GM19238 (cell line): ENCODE results near the gene NBPF1.
"Not testable (repeated sequence)": the region's sequence is repeated elsewhere in the genome, so short reads cannot be mapped to it uniquely, and the experiment has no call there.

Source experiments
- DNase-seq: peaks from one replicate; pipeline ENCODE4 v3.0.0; 2011; ENCODE audit warnings: low spot score; ENCODE audit not compliant: insufficient read length

Gene NBPF1

DNA sequence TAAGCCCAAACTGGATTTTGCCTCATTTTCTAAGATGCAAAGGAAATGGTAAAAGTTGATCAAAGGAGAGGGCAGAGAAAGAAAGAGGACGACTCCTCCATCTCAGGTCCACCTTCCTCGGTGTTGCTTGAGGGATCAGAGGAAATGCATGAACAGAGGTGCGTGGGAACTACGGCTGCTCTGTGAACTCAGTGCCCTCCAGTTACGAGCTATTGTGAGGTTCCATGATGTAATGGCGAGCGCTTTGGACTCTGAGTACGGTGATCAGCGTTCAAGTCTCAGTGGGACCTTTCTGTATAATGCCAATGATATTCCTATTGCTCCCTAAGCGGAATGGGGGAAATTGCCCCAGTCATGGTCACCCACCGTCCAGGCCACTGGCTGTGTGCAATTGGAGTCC lies 60.1 kb downstream of the NBPF1 start:
- DNase-seq, result not testable (repeated sequence)

- DNase-seq, result not testable (repeated sequence)
Observed at GRCh38 chr1:16550212-16550918, 63.0 kb downstream of the NBPF1 start.

- DNase-seq, result not testable (repeated sequence)
Observed at GRCh38 chr1:16549545-16549944, 63.8 kb downstream of the NBPF1 start.

DNA sequence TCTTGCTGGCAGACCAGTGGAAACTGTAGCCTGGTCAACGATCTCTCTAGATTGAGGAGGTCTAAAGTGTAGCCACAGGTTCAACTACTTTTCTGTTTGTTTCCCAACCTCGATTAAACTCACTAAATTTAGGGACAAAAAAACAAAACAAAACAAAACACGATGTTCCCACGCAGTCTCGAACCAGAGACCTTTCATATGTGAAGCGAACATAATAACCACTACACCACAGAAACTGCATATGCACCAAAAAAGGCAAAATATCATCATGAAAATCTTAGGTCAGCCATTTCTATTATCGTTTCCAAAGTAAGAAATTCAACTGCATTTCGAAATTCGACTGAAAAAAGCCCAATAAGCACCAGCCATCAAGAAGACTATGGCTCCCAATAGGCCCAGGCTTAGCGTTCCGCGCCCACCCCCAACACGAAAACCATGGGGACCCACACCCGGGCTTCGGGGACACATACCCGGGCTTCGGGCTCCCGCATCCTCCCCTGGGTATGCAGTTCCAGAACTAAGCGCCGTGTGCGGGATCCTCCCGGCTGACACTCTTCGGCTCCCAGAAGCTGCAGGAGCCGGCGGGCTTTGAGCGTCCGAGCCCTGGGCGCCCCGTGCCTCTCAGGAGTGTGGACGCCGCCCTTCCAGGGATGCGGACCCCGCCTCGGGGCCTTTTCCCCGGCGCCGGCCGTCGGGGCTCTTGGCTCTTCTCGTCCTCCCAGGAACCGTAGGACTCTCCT lies 65.7 kb downstream of the NBPF1 start:
- not testable (repeated sequence) for DNase-seq

DNA sequence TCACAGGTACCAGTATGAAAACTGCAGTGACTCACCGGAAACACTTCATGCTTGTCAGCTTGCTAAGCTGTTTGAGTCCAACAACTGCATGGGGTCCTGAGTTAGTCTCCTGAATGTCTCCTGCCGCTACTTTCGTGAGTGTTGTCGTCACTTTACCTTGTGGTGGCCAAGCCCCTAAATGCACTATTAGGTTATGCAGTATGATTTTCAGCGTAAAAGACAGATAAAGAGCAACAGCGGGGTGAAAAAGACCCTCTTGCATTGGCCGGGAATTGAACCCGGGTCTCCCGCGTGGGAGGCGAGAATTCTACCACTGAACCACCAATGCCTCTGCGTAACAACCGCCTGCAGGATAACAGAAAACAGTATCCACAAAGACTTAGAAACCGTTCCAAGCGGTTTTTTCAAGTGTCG lies 67.7 kb downstream of the NBPF1 start:
- DNase-seq, result not testable (repeated sequence)

DNA sequence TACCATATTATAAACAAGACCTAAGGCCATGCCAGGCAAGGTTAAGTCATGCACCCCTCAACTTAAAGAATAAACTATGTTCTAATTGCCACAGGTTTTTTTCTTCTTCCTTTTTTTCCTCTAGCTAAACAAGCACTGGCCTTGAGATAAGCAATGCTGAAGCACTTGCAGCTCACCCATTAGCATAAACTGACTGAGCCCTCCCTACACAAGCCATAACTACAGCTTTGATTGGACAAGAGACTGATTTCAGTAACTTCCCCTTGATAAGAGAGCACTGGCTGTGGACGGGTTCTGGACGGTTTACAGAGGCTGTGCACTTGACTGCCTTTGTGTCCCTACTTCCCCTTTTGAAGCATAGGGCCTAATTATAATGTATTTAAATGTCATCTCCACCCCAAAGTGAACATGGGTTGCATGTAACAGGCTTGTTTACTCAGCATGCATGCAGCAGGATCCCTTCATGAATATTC lies 72.9 kb downstream of the NBPF1 start:
- not testable (repeated sequence) for DNase-seq

GRCh38 chr1:16537528-16537927 lies 75.8 kb downstream of the NBPF1 start:
- not testable (repeated sequence) for DNase-seq

- DNase-seq, result not testable (repeated sequence)
Observed at GRCh38 chr1:16536796-16537195, 76.6 kb downstream of the NBPF1 start.

GRCh38 chr1:16535898-16536297 lies 77.5 kb downstream of the NBPF1 start:
- not testable (repeated sequence) for DNase-seq

GRCh38 chr1:16535487-16535886 lies 77.9 kb downstream of the NBPF1 start:
- not testable (repeated sequence) for DNase-seq

DNA sequence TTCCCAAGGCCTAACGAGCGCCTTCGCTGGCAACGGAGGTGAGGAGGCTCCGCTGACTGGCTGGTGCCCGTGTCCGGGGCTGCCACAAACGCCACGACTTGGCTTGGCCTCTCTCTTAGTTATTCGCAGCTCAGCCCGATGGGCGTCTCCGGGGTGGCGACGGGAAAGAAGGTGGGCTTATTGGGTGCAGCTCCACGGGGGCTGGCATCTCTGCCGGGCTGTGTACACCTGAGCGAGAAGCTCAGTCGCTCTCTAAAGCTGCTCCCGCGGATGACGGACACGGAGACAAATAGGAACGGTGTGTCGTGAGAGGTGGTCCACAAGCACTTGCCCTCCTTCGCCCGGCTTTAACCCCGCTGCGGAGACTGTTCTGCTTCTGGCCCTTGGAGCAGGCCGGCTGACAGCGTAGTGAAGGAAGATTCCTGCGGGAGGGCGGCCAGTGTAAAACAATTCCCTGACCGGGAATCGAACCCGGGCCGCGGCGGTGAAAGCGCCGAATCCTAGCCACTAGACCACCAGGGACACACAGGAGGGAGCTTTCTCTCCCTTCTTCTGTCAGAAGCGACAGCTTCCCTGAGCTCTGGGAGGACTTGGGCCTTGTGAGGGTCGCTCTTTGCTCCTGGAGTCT lies 78.4 kb downstream of the NBPF1 start:
- not testable (repeated sequence) for DNase-seq

GRCh38 chr1:16534239-16534828 lies 79.0 kb downstream of the NBPF1 start:
- DNase-seq, result not testable (repeated sequence)

DNA sequence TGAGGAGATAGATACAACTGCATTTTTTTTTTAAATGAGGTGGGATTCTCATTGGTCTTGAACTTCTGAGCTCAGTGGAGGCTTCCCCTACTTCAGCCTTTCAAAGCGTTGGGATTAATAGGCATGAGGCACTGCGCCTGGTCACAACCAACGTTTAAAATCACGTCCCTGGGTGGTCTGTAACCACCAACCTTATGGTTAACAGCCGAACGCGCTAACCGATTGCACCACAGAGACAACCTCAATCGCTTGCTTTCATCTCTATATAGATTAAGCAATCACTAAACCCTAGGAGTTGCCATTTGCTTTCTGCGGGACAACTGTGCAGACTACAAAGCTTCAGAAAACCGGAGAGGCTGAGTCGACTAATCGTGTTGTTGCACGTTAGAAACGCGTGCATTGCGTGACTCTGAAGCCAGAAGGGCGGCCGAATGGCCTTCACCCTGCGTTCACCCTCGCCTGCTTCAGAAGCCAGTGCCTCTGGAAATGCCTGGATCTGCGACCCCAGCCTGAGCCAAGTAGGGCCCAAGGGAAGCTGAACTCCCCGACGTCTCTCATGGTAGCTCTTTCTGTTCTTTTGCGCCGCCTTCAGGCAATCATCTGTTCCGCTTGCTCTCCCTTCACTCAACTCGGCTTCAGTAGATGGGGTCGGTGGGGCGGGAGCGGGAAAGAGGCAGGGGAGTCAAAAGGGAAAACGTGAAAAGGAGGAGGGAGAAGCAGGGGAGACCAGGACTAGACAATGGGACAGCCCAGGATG lies 81.0 kb downstream of the NBPF1 start:
- DNase-seq, result not testable (repeated sequence)

DNA sequence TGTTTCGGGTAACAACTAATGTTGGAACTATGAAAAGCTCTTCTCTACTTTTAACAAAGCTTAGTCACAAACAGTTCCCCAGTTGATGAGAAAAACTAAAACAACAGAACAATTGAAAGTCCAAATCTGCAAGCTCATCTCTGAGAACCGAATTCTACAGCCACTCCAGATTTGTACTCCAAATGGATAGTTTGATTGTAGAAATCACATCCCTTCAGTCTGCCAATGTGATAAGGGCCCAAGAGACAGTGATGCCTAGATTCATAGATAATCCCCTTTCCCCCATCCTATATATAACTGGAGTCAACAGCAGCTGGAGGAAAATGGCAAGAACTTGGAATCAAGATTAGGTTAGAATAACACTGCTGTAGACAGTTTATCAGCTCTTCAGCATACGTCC lies 85.0 kb downstream of the NBPF1 start:
- DNase-seq, result not testable (repeated sequence)

- DNase-seq, result not testable (repeated sequence)
Observed at GRCh38 chr1:16525769-16526168, 87.6 kb downstream of the NBPF1 start.

DNA sequence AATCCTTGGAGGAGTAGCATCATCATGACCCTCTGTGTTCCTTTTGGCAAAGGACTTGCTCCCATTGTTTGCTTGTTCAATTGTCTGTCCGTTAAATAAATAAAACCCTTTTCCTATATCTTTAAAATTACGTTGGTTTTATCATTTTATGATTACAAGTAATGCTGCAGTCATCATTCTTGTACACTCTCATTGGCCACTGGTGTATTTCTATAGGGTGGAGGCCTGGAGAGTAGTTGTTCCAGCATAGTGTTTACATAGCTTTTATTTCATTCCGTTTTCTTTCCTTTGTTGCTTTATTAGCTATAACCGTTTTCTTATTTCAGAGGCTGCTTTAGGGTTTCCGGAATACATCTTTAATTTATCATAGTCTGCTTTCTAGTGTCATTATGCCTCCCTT lies 91.7 kb downstream of the NBPF1 start:
- DNase-seq, result not testable (repeated sequence)

- no peak for DNase-seq
Observed at GRCh38 chr1:16521288-16521583, 92.1 kb downstream of the NBPF1 start.

DNA sequence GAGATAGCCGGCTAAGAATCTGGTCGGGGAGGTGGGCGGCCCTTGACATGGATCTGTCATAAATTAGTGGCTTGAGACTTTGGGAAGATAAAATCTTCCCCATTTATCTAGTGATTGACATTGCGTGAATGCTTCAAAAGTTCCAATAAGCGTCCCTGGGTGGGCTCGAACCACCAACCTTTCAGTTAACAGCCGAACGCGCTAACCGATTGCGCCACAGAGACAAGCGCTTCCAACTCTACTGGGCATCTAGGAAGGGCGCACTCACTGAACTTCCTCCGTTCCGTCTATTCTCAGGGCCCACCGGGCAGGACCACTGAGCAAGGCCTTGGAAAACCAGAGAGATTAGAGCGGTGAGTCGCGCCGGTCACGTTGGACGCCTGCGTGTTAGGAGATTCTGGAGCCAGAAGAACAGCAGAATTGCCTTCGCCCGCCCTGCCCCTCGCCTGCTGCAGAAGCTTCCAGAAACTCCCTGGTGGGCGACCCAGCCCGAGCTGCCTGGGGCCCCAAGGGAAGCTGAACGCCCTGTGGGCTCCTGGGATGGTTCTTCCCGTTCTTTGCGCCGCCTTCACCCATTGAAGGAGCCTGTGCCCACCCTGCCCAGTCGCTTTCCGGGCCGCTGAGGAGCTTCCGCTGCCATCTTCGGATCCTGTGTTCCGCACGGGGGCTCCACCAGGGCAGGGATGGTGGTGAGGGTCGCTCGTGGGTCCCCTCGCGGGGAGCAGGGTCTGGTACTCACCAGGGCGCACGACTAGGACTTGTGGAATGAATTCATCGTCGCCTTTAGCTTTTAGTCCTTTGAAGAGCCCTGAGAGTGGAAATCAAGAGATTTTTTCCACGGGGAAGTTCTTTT lies 92.7 kb downstream of the NBPF1 start:
- DNase-seq, result not testable (repeated sequence)

DNA sequence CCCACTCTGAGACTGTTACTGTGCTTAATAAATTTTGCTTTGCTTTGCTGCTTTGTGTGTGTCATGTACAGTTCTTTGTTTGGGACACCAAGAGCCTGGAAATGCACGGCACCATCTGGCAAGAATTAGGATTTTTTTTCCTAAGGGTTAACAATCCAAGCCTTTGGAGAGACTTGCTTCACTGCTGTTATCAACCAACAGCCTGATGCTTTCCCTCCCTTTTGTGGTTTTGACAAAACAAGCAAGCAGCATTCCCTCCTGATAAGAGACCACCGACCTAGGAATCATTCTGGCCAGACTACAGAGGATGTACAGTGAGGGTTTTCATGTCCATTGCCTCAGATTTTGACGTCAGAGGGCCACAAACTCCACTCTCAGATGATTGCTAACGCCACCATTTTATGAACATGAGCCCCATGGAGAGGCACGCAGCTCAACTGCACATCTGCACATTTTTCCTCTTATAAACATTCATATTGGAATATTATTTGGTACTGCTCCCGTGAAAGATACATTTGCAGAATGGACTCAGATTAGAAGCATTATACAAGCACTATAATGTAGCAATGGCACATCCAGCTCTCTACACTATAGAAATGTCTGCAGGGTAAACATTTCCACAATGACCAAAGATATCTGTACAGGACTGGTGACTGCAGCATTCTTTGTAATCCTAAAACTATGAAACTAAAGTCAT lies 94.0 kb downstream of the NBPF1 start:
- not testable (repeated sequence) for DNase-seq

GRCh38 chr1:16518913-16519254 lies 94.5 kb downstream of the NBPF1 start:
- DNase-seq, result not testable (repeated sequence)
